HepG2 (cell line): ENCODE data around the gene GNG7. TPM values are rescaled to one million over a fixed set of nuclear protein-coding genes. Genes with fewer than 3 reads are reported as not detected.
A peak's percentile ranks its signal among the peaks of the same experiment; 100 is the strongest.

Source experiments
- ATF7 ChIP-seq, 2 experiments: fragments of 450-650 bp in 1 of 2; sonication (generic) in 1 of 2; formaldehyde crosslinking in 1 of 2; IDR thresholded peaks; 2 replicates each; pipeline versions ENCODE4 v1.4.0 to v1.6.1; 2016 to 2020; ENCODE audit warnings: antibody characterized with exemption in 1 of 2, mild to moderate bottlenecking in 1 of 2, missing genetic modification reagents in 1 of 2
- CEBPG ChIP-seq: IDR thresholded peaks from 2 replicates; pipeline ENCODE4 v1.6.1; 2016
- CHCHD3 ChIP-seq: sonication (generic); formaldehyde crosslinking; IDR thresholded peaks from 2 replicates; pipeline ENCODE4 v1.8.0; 2022; ENCODE audit warnings: mild to moderate bottlenecking, missing genetic modification reagents, moderate library complexity
- GABPB1 ChIP-seq: IDR thresholded peaks from 2 replicates; pipeline ENCODE4 v1.6.1; 2016; ENCODE audit warnings: mild to moderate bottlenecking, missing genetic modification reagents, moderate library complexity, missing compliant biosample characterization
- HIVEP1 ChIP-seq: sonication (generic); formaldehyde crosslinking; IDR thresholded peaks from 2 replicates; pipeline ENCODE4 v1.4.0; 2020; ENCODE audit warnings: mild to moderate bottlenecking, missing genetic modification reagents
- HMGXB3 ChIP-seq: sonication (generic); formaldehyde crosslinking; IDR thresholded peaks from 2 replicates; pipeline ENCODE4 v1.4.0; 2020; ENCODE audit warnings: missing genetic modification reagents, borderline replicate concordance
- HNF1B ChIP-seq: sonication (generic); formaldehyde crosslinking; IDR thresholded peaks from 2 replicates; pipeline ENCODE4 v1.5.1; 2020; ENCODE audit warnings: mild to moderate bottlenecking, moderate library complexity, missing genetic modification reagents
- HNF4A ChIP-seq: sonication (generic); formaldehyde crosslinking; IDR thresholded peaks from 2 replicates; pipeline ENCODE4 v1.4.0; 2020; ENCODE audit warnings: missing genetic modification reagents
- JUND ChIP-seq: sonication (generic); formaldehyde crosslinking; IDR thresholded peaks from 2 replicates; pipeline ENCODE4 v1.8.0; 2022; ENCODE audit warnings: mild to moderate bottlenecking, missing genetic modification reagents
- NFIC ChIP-seq: IDR thresholded peaks from 2 replicates; pipeline ENCODE4 v1.6.1; 2012; ENCODE audit warnings: mild to moderate bottlenecking, low read length, inconsistent platforms
- NRL ChIP-seq: sonication (generic); formaldehyde crosslinking; IDR thresholded peaks from 2 replicates; pipeline ENCODE4 v1.5.0; 2020; ENCODE audit warnings: missing genetic modification reagents, mild to moderate bottlenecking, moderate library complexity, borderline replicate concordance
- PBX2 ChIP-seq: IDR thresholded peaks from 2 replicates; pipeline ENCODE4 v1.6.1; 2016; ENCODE audit warnings: control low read depth
- RXRB ChIP-seq: IDR thresholded peaks from 2 replicates; pipeline ENCODE4 v1.6.1; 2016; ENCODE audit warnings: borderline replicate concordance, missing genetic modification reagents, missing compliant biosample characterization
- SMARCE1 ChIP-seq: fragments of 450-650 bp; IDR thresholded peaks from 2 replicates; pipeline ENCODE4 v1.6.1; 2017; ENCODE audit warnings: borderline replicate concordance
- SRSF4 ChIP-seq: fragments of 200-400 bp; formaldehyde crosslinking; IDR thresholded peaks from one replicate; pipeline ENCODE4 v1.6.1; 2018; ENCODE audit warnings: mild to moderate bottlenecking, low read depth, low read length, moderate library complexity; ENCODE audit not compliant: poor library complexity, severe bottlenecking
- ZC3H13 ChIP-seq: sonication (generic); formaldehyde crosslinking; IDR thresholded peaks from 2 replicates; pipeline ENCODE4 v1.8.1; 2023; ENCODE audit warnings: mild to moderate bottlenecking, missing genetic modification reagents, moderate library complexity
- ZNF138 ChIP-seq: sonication (generic); formaldehyde crosslinking; IDR thresholded peaks from 2 replicates; pipeline ENCODE4 v1.5.0; 2020; ENCODE audit warnings: mild to moderate bottlenecking, low read depth, missing genetic modification reagents
- ZNF18 ChIP-seq: sonication (generic); formaldehyde crosslinking; IDR thresholded peaks from 2 replicates; pipeline ENCODE4 v1.8.0; 2022; ENCODE audit warnings: mild to moderate bottlenecking, missing genetic modification reagents; ENCODE audit not compliant: insufficient replicate concordance
- ZNF180 ChIP-seq: sonication (generic); formaldehyde crosslinking; IDR thresholded peaks from 2 replicates; pipeline ENCODE4 v1.4.0; 2020; ENCODE audit warnings: low read depth, missing genetic modification reagents, borderline replicate concordance
- ZNF501 ChIP-seq: sonication (generic); formaldehyde crosslinking; IDR thresholded peaks from 2 replicates; pipeline ENCODE4 v1.5.1; 2020; ENCODE audit warnings: mild to moderate bottlenecking, moderate library complexity, missing genetic modification reagents
- ZNF547 ChIP-seq: sonication (generic); formaldehyde crosslinking; IDR thresholded peaks from 2 replicates; pipeline ENCODE4 v1.5.1; 2020; ENCODE audit warnings: mild to moderate bottlenecking, missing genetic modification reagents
- ZNF660 ChIP-seq: sonication (generic); formaldehyde crosslinking; IDR thresholded peaks from 2 replicates; pipeline ENCODE4 v1.5.1; 2020; ENCODE audit warnings: mild to moderate bottlenecking, low read depth, missing genetic modification reagents, borderline replicate concordance
- ZNF674 ChIP-seq: sonication (generic); formaldehyde crosslinking; IDR thresholded peaks from 2 replicates; pipeline ENCODE4 v1.5.0; 2020; ENCODE audit warnings: low read depth, mild to moderate bottlenecking, missing genetic modification reagents
- polyA plus RNA-seq, 8 experiments: library from polyadenylated mRNA; depleted of rRNA in 3 of 8; stranded (reverse) in 7 of 8; unstranded in 1 of 8; fragments of >200 nt; fragmentation: Illumina TruSeq in 4 of 8; extraction: Trizol in 4 of 8; gene quantifications; 2 replicates each; pipeline versions ENCODE4 v1.2.1 to v1.2.3, GENCODE V29; 2011 to 2016; ENCODE audit warnings: low read depth in 4 of 8, missing spikeins in 1 of 8, mixed read lengths in 1 of 8; ENCODE audit not compliant: insufficient read depth in 1 of 8
- total RNA-seq, 5 experiments: library from RNA; depleted of rRNA; stranded (reverse); fragments of >200 nt; fragmentation: Illumina TruSeq; extraction: Trizol; gene quantifications; 2 replicates each; pipeline ENCODE4 v1.2.3, GENCODE V29; 2016; ENCODE audit warnings: low read depth in 1 of 5

Gene GNG7
- total and polyA plus RNA-seq, 2 of the 13 experiments (the other 11 are each of a cell fraction or from before 2014, with no cell fraction given): 1.4 to 3.3 TPM

- TF ChIP-seq ZNF18 (CRISPR knock-in tag) (no peak), HNF1B (CRISPR knock-in tag) (no peak), ZNF674 (CRISPR knock-in tag) (no peak), HNF4A (peak; percentile 83), ZC3H13 (no peak; the same call in 1 of the 2 replicates), JUND (CRISPR knock-in tag) (no peak), ZNF180 (no peak), ZNF501 (CRISPR knock-in tag) (no peak), HIVEP1 (0 out of 2 replicates have a peak, but pooled peaks have one; percentile 17), CHCHD3 (no peak), CEBPG (CRISPR knock-in tag) (no peak), GABPB1 (CRISPR knock-in tag) (peak; percentile 62; the same call in 1 of the 2 replicates), PBX2 (CRISPR knock-in tag) (no peak), ZNF138 (CRISPR knock-in tag) (no peak), SMARCE1 (no peak), HMGXB3 (CRISPR knock-in tag) (no peak), ZNF547 (no peak), SRSF4 (no peak), RXRB (CRISPR knock-in tag) (peak; percentile 93), NFIC (no peak), ATF7 (IDR thresholded peaks at IDR 0.05) (no peak), ATF7 (CRISPR knock-in tag; IDR thresholded peaks at IDR 0.05) (no peak), ZNF660 (no peak), NRL (peak; percentile 40; the same call in 1 of the 2 replicates)
Observed at GRCh38 chr19:2650515-2650914, 52.0 kb downstream of the GNG7 start (continued).
